Measurements from ENCODE around the gene PNPO.
"Not testable (repeated sequence)": the region's sequence is repeated elsewhere in the genome, so short reads cannot be mapped to it uniquely, and the experiment has no call there.

The PNPO gene

GRCh38 chr17:47934856-47935255 is 6.5 kb upstream of the PNPO start:
- ATAC-seq (no peak), DNase-seq (ENCODE audit: low spot score in 2 of 2) (no peak)
- Mint-ChIP-seq H3K9me3 (no peaks in the 10 kb centered on the region), H3K36me3 (peaks cover 5% of the 10 kb centered on the region), H3K4me3 (no peak overlapping the region), H3K27ac (no peak overlapping the region), H3K4me1 (peaks cover 17% of the 10 kb centered on the region)

- not testable (repeated sequence) for DNase-seq (ENCODE audit: low spot score in 2 of 2); H3K27ac Mint-ChIP-seq; ATAC-seq; H3K4me3 Mint-ChIP-seq; H3K9me3 Mint-ChIP-seq; H3K36me3 Mint-ChIP-seq
- H3K4me1 Mint-ChIP-seq = peaks cover 17% of the 10 kb centered on the region
These were observed 5.9 kb upstream of the PNPO start for GRCh38 chr17:47935468-47935867.

GRCh38 chr17:47935961-47936360 is 5.4 kb upstream of the PNPO start:
- Mint-ChIP-seq H3K36me3 (peaks cover 4% of the 10 kb centered on the region), H3K27ac (no peak overlapping the region), H3K9me3 (peaks cover 2% of the 10 kb centered on the region), H3K4me3 (no peak overlapping the region), H3K4me1 (peaks cover 21% of the 10 kb centered on the region)
- no peak for ATAC-seq
- DNase-seq (ENCODE audit: low spot score in 2 of 2) = no peak

GRCh38 chr17:47937941-47938340 is 3.4 kb upstream of the PNPO start:
- ATAC-seq = no peak
- no peak for DNase-seq (ENCODE audit: low spot score in 2 of 2)
- no peak overlapping the region for H3K4me3 Mint-ChIP-seq
- H3K36me3 Mint-ChIP-seq = peaks cover 10% of the 10 kb centered on the region
- peaks cover 4% of the 10 kb centered on the region for H3K9me3 Mint-ChIP-seq
- no peak overlapping the region for H3K27ac Mint-ChIP-seq
- peaks cover 36% of the 10 kb centered on the region for H3K4me1 Mint-ChIP-seq

- peaks cover 39% of the 10 kb centered on the region for H3K36me3 Mint-ChIP-seq
- peak overlapping the region; percentile 69 for H3K4me3 Mint-ChIP-seq
- peaks cover 59% of the 10 kb centered on the region for H3K4me1 Mint-ChIP-seq
- H3K27ac Mint-ChIP-seq = peak overlapping the region; percentile 82
- DNase-seq (ENCODE audit: low spot score in 2 of 2) (no peak), ATAC-seq (no peak)
- peaks cover 4% of the 10 kb centered on the region for H3K9me3 Mint-ChIP-seq
These were observed 732 bp downstream of the PNPO start for GRCh38 chr17:47942096-47942510.

- peaks cover 43% of the 10 kb centered on the region for H3K36me3 Mint-ChIP-seq
- ATAC-seq = no peak
- peaks cover 59% of the 10 kb centered on the region for H3K4me1 Mint-ChIP-seq
- peaks cover 4% of the 10 kb centered on the region for H3K9me3 Mint-ChIP-seq
- DNase-seq (ENCODE audit: low spot score in 2 of 2) = no peak
- H3K4me3 Mint-ChIP-seq = peak overlapping the region; percentile 69
- H3K27ac Mint-ChIP-seq = peak overlapping the region; percentile 82
These were observed 1.2 kb downstream of the PNPO start for GRCh38 chr17:47942568-47942967.

- peaks cover 63% of the 10 kb centered on the region for H3K36me3 Mint-ChIP-seq
- ATAC-seq = no peak
- no peak for DNase-seq (ENCODE audit: low spot score in 2 of 2)
- H3K9me3 Mint-ChIP-seq = peaks cover 4% of the 10 kb centered on the region
- peak overlapping the region; percentile 10 for H3K4me3 Mint-ChIP-seq
- peak overlapping the region; percentile 71 for H3K27ac Mint-ChIP-seq
- H3K4me1 Mint-ChIP-seq = peaks cover 65% of the 10 kb centered on the region
These were observed 3.7 kb downstream of the PNPO start for GRCh38 chr17:47945080-47945479.

GRCh38 chr17:47945529-47946508 is 4.4 kb downstream of the PNPO start:
- H3K4me1 Mint-ChIP-seq = peaks cover 63% of the 10 kb centered on the region
- H3K36me3 Mint-ChIP-seq = peaks cover 60% of the 10 kb centered on the region
- DNase-seq (ENCODE audit: low spot score in 2 of 2) = no peak
- H3K4me3 Mint-ChIP-seq = peak overlapping the region; percentile 10
- peak overlapping the region; percentile 71 for H3K27ac Mint-ChIP-seq
- H3K9me3 Mint-ChIP-seq = peaks cover 3% of the 10 kb centered on the region
- ATAC-seq = no peak

- peak overlapping the region; percentile 73 for H3K27ac Mint-ChIP-seq
- ATAC-seq = no peak
- H3K36me3 Mint-ChIP-seq = peaks cover 53% of the 10 kb centered on the region
- H3K4me1 Mint-ChIP-seq = peaks cover 56% of the 10 kb centered on the region
- DNase-seq (ENCODE audit: low spot score in 2 of 2) = no peak
- H3K9me3 Mint-ChIP-seq = no peaks in the 10 kb centered on the region
- no peak overlapping the region for H3K4me3 Mint-ChIP-seq
These were observed 5.1 kb downstream of the PNPO start for GRCh38 chr17:47946516-47946915.

GRCh38 chr17:47946929-47947397 is 5.6 kb downstream of the PNPO start:
- H3K4me1 Mint-ChIP-seq = peaks cover 53% of the 10 kb centered on the region
- peak; percentile 52 to 85 for DNase-seq (ENCODE audit: low spot score in 2 of 2)
- peak overlapping the region; percentile 73 for H3K27ac Mint-ChIP-seq
- H3K36me3 Mint-ChIP-seq = peaks cover 53% of the 10 kb centered on the region
- H3K4me3 Mint-ChIP-seq = no peak overlapping the region
- H3K9me3 Mint-ChIP-seq = no peaks in the 10 kb centered on the region
- ATAC-seq = peak; percentile 93

GRCh38 chr17:47948706-47949196 is 7.4 kb downstream of the PNPO start:
- DNase-seq (ENCODE audit: low spot score in 2 of 2) (no peak), ATAC-seq (no peak)
- peak overlapping the region; percentile 63 for H3K27ac Mint-ChIP-seq
- no peaks in the 10 kb centered on the region for H3K9me3 Mint-ChIP-seq
- H3K4me3 Mint-ChIP-seq = no peak overlapping the region
- H3K4me1 Mint-ChIP-seq = peaks cover 41% of the 10 kb centered on the region
- peaks cover 53% of the 10 kb centered on the region for H3K36me3 Mint-ChIP-seq

GRCh38 chr17:47949197-47949759 is 7.9 kb downstream of the PNPO start:
- peak; percentile 83 to 91 for DNase-seq (ENCODE audit: low spot score in 2 of 2)
- peaks cover 37% of the 10 kb centered on the region for H3K4me1 Mint-ChIP-seq
- ATAC-seq = peak; percentile 78
- peak overlapping the region; percentile 63 for H3K27ac Mint-ChIP-seq
- no peaks in the 10 kb centered on the region for H3K9me3 Mint-ChIP-seq
- H3K4me3 Mint-ChIP-seq = peak overlapping the region; percentile 49
- H3K36me3 Mint-ChIP-seq = peaks cover 52% of the 10 kb centered on the region

GRCh38 chr17:47949946-47950345 is 8.6 kb downstream of the PNPO start:
- Mint-ChIP-seq H3K9me3 (no peaks in the 10 kb centered on the region), H3K4me3 (peak overlapping the region; percentile 49), H3K27ac (peak overlapping the region; percentile 63), H3K36me3 (peaks cover 45% of the 10 kb centered on the region), H3K4me1 (peaks cover 30% of the 10 kb centered on the region)
- DNase-seq (ENCODE audit: low spot score in 2 of 2) = no peak
- no peak for ATAC-seq

GRCh38 chr17:47950448-47950847 is 9.1 kb downstream of the PNPO start:
- H3K36me3 Mint-ChIP-seq = peaks cover 40% of the 10 kb centered on the region

GRCh38 chr17:47952171-47953021 is 11.0 kb downstream of the PNPO start:
- Mint-ChIP-seq H3K9me3 (no peaks in the 10 kb centered on the region), H3K4me3 (no peak overlapping the region), H3K27ac (peak overlapping the region; percentile 14), H3K36me3 (peaks cover 21% of the 10 kb centered on the region), H3K4me1 (peaks cover 15% of the 10 kb centered on the region)
- ATAC-seq (no peak), DNase-seq (ENCODE audit: low spot score in 2 of 2) (no peak)

More at GRCh38 chr17:47950448-47950847, 9.1 kb downstream of the PNPO start:
- peaks cover 25% of the 10 kb centered on the region for H3K4me1 Mint-ChIP-seq
- ATAC-seq (no peak), DNase-seq (ENCODE audit: low spot score in 2 of 2) (no peak)
- peak overlapping the region; percentile 63 for H3K27ac Mint-ChIP-seq
- H3K4me3 Mint-ChIP-seq = no peak overlapping the region
- H3K9me3 Mint-ChIP-seq = no peaks in the 10 kb centered on the region
